ENCODE results near the gene LRIG1. TPM values are rescaled to one million over a fixed set of nuclear protein-coding genes. Genes with fewer than 3 reads are reported as not detected.

Gene LRIG1
- total RNA-seq, 1 experiment from 2014 or later: 14.7 TPM

DNA sequence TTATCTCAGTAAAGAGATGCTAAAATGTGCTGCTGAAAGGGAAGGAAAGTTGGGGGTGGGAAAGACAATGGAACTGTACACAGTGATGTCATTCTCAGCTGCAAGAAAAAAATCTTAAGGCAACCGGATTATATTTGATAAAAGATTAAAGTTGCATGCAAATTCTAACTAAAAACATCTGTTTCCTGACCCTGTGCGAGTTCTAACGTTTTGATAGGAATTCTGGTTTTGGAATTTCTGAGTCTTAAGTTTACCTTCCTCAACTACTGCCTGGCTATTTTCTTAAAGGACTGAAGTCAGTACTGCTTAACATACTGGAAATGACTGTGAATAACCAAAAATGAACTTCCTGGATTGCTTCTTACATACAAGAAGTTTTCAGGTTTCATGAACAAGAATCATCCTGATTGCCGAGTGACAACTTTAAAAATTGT lies 164.5 kb downstream of the LRIG1 start:
- H3K36me3 Mint-ChIP-seq (ENCODE audit: insufficient read depth, unreplicated experiment): no peaks in the 10 kb centered on the region
- no peak for DNase-seq
- H3K27me3 Mint-ChIP-seq (ENCODE audit: unreplicated experiment): no peaks in the 10 kb centered on the region
- no TSS peak for BruUV-seq (replicated peaks)
- no peak overlapping the region for H3K27ac Mint-ChIP-seq (ENCODE audit: unreplicated experiment)
- H3K4me1 Mint-ChIP-seq (ENCODE audit: low read depth, unreplicated experiment): no peaks in the 10 kb centered on the region
- TF ChIP-seq, protein P1, sequence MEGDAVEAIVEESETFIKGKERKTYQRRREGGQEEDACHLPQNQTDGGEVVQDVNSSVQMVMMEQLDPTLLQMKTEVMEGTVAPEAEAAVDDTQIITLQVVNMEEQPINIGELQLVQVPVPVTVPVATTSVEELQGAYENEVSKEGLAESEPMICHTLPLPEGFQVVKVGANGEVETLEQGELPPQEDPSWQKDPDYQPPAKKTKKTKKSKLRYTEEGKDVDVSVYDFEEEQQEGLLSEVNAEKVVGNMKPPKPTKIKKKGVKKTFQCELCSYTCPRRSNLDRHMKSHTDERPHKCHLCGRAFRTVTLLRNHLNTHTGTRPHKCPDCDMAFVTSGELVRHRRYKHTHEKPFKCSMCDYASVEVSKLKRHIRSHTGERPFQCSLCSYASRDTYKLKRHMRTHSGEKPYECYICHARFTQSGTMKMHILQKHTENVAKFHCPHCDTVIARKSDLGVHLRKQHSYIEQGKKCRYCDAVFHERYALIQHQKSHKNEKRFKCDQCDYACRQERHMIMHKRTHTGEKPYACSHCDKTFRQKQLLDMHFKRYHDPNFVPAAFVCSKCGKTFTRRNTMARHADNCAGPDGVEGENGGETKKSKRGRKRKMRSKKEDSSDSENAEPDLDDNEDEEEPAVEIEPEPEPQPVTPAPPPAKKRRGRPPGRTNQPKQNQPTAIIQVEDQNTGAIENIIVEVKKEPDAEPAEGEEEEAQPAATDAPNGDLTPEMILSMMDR (IDR thresholded peaks at IDR 0.05; ENCODE audit: unreplicated experiment): no peak
- no peak overlapping the region for H3K4me3 Mint-ChIP-seq (ENCODE audit: low read depth, unreplicated experiment)
- intact Hi-C loops (cut with micrococcal nuclease; ENCODE audit: unreplicated experiment): no loop called here
- CTCF ChIA-PET: no interaction called here
- no peaks in the 10 kb centered on the region for H3K9me3 Mint-ChIP-seq (ENCODE audit: low read depth, unreplicated experiment)

DNA sequence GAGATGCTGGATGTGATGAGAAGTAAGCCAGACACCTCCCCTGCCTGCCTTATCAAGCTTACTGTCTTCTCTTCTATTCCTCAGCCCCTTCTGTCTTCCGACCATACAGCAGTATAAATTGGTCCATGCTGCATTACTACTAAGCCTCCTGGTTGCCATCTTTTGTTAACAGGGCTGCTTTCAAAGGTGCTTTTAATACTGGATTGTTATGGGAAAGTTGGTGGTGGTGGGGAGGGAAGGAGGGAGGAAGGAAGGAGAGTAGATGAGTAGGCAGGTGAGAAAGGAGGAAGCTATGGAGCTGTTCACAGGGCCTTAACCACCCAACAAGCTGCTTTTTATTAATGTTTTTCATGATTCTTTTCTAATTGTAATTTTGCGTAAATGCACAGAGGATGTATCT lies 165.2 kb downstream of the LRIG1 start:
- Mint-ChIP-seq H3K27me3 (ENCODE audit: unreplicated experiment) (no peaks in the 10 kb centered on the region), H3K27ac (ENCODE audit: unreplicated experiment) (no peak overlapping the region), H3K4me1 (ENCODE audit: low read depth, unreplicated experiment) (no peaks in the 10 kb centered on the region), H3K4me3 (ENCODE audit: low read depth, unreplicated experiment) (no peak overlapping the region), H3K36me3 (ENCODE audit: insufficient read depth, unreplicated experiment) (no peaks in the 10 kb centered on the region), H3K9me3 (ENCODE audit: low read depth, unreplicated experiment) (no peaks in the 10 kb centered on the region)
- TF ChIP-seq, protein P1 (IDR thresholded peaks at IDR 0.05; ENCODE audit: unreplicated experiment): no peak
- intact Hi-C loops (cut with micrococcal nuclease; ENCODE audit: unreplicated experiment): no loop called here
- no peak for DNase-seq
- no TSS peak for BruUV-seq (replicated peaks)
- CTCF ChIA-PET: no interaction called here

Data from Calu3 (cell line).